HG03439 (cell line): ENCODE results near the gene SPSB2.
"Not testable (repeated sequence)": the region's sequence is repeated elsewhere in the genome, so short reads cannot be mapped to it uniquely, and the experiment has no call there.

ENCODE experiments used
- ATAC-seq: cut with Tn5 transposase; IDR thresholded peaks from one replicate; pipeline ENCODE4 v1.9.1; 2021; ENCODE audit warnings: mild to moderate bottlenecking, moderate library complexity; ENCODE audit not compliant: unreplicated experiment

SPSB2 gene

DNA sequence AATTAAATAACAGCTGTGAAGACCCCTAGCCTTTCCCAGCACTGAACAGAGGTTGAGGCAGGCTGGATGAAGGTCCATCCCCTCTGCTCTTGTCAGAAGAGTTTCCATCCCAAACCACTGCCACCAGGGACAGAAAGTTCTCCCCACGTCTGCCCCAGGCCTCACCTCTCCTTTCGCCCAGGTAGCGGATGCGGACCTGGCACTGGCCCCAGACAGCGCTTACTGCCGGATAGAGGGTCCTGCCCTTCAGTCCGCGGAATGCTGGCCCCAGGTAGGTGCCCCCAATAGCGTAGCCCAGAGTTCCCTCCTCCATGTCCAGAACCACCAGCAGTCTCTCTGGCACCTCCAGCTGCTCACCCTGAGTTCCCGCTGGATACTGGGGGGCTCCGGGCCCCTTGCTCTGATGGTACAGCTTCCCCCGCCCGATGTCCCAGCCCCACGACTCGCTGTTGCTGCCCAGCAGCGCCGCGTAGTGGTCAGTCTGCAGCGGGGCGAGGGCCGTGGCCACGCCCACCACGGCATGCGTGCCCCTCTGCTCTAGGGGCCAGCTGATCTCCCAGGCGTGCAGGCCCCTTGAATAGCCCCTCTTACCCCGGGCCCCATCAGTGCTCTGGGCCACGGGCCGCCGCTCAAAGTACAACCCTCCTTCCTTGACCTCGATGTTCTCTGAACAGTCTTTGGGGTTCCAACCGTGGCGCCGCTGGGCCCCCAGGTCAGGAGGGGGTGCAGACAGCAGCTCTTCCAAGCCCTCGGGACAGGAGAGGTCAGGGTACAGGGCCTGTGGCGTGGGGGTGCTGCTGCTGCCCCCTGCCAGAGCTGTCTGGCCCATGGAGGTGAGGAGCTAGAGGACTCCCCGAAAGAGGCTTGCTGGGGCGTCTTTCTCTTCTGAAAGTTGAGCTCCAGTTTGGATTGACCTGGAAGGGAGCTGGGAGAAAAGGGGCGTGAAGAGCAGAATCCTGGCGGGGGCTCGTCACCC, 742 bp downstream of the SPSB2 start:
- peak; percentile 29 for ATAC-seq

DNA sequence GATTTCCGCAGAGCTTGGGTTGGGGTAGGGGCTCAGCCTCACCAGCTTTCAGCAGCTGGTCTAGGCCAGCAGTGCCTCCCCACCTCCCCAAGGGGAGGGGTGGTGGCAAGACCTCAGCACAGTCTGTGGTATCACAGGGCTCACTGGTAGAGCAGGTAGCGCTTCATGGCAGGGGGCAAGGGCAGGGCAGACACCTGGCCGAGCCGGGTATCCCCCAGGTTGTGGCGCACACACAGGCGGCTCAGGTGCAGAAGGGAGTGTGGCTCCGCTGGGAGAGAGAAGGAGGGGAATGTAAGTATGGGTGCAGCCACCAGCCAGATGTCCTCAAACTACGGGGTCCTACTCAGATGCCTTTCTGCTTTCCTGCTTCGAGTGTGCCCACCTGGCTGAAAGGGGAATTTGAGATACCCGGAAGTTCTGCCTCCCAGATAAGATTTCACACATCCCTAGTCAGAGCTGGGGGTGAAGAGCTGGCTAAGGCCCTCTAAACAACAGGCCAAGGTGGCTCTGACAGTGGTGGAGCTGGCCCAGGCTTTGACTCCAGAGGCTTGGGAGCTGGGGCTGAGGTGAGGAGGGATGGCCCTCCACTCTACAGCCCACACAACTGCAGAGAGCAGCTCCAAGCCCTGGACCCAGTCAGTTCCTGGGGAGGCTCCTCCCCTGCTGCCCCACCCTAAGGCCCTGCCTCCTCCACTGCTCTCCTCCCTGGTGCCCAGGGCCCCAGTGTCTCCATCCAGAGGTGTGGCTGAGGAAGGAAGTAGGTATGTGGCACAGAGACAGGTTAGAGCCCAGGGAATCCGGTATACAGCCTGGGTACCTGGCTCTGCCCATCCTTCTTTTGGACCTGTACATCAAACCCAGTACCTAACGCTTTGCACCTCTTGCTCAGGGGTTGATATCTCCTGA, 1.8 kb downstream of the SPSB2 start:
- ATAC-seq = no peak

DNA sequence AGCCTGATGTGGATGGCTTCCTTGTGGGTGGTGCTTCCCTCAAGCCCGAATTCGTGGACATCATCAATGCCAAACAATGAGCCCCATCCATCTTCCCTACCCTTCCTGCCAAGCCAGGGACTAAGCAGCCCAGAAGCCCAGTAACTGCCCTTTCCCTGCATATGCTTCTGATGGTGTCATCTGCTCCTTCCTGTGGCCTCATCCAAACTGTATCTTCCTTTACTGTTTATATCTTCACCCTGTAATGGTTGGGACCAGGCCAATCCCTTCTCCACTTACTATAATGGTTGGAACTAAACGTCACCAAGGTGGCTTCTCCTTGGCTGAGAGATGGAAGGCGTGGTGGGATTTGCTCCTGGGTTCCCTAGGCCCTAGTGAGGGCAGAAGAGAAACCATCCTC, 2.8 kb downstream of the SPSB2 start:
- not testable (repeated sequence) for ATAC-seq

DNA sequence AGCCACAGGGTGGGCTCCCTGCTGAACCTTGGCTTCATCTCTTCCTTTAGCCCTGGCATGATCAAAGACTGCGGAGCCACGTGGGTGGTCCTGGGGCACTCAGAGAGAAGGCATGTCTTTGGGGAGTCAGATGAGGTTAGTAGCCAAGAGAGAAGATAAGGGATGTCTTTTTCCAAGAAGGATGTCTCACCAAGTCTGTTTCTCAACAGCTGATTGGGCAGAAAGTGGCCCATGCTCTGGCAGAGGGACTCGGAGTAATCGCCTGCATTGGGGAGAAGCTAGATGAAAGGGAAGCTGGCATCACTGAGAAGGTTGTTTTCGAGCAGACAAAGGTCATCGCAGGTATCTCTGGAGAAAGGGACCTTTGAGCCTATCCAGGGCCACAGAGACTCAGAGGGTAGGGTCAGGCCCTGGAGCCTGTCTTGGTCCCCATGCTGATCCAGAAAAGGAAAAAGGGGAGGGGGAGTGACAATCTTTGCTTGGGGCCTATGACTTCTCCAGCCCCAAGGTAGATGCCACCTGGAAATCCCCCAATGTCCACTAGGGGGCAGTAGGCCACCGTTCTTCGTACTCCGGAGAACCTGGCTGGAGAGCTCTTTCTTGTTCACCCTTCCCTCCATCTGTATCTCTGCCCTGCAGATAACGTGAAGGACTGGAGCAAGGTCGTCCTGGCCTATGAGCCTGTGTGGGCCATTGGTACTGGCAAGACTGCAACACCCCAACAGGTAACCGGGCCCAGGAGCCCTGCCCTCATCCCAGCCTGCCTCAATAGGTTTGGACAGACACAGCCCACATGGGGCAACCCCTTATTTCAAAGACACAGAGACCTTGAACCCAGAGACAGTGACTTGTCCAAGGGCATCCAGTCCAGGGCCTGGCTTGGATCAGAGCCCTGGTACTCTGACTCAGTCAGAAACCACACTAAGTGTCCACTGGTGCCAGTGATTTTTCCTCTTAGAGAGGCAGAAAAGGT, 3.8 kb downstream of the SPSB2 start:
- ATAC-seq = no peak

DNA sequence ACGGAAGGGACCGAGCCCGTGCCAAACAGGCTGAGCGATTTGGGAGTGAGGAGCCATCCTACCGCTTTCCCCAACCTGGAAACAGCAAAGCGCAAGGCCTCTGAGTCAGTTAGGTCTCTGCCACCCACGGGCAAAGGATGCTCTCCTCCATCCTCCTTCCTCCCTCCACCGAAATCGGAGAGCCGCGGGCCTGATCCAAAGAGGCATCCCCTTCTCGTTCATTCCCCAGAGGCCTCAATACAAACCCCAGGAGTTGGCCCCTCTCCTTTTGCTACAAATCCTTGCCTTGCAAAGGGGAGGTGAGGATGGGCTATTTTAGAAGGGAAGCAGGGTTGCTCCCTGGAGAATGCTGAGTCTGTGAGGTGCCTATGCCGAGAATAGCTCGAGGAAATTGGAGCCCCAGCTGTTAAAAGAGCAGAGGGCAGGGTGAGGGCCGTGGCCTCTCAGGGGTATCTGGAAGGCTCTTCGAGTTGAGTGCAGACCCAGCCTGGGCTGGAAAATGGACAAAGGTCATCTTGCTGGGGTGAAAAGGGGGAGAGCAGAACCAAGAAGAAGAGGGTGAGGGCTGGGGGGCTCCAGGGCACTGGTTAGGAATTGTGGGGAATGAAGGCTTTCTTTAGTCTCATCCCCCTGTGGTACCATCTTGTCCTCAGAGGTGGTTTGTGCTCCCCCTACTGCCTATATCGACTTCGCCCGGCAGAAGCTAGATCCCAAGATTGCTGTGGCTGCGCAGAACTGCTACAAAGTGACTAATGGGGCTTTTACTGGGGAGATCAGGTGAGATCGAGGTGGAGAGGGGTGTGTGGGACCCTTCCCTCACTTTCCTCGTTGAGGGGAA, 4.7 kb downstream of the SPSB2 start:
- no peak for ATAC-seq

DNA sequence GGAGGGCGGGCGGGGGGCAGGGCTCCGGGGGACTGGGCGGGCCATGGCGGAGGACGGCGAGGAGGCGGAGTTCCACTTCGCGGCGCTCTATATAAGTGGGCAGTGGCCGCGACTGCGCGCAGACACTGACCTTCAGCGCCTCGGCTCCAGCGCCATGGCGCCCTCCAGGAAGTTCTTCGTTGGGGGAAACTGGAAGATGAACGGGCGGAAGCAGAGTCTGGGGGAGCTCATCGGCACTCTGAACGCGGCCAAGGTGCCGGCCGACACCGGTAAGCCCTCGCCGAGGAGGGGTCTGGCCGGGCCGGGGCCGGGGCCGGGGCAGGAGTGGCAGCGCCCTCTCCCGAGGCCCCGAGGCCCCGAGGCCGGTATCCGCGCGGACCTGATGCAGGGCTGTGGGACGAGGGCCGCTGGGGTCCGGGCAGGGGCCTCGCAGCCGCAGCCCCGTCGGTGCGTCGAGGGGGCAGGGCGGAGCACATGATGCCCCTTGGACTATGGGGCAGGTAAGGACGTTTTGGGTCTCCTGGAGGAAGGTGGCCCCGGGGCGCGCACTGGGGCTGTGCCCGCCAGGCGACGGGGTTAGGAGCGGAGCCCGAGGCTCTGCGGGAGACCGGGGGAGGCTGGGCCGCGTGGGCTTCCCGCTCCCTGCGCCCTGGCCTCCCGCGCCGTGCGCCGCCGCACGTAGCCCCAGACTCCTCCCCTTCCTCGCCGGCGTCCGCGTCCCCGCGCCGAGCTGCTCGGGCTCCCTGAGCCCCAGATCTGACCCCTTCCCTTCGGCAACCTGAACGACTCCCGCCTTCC, 5.5 kb downstream of the SPSB2 start, which contains the start of gene TPI1:
TSS of gene TPI1 (plus strand) at position 119 of the 798 bp plus-strand sequence. CDS start at position 155, 36 bp downstream.
- ATAC-seq = peak; percentile 57

DNA sequence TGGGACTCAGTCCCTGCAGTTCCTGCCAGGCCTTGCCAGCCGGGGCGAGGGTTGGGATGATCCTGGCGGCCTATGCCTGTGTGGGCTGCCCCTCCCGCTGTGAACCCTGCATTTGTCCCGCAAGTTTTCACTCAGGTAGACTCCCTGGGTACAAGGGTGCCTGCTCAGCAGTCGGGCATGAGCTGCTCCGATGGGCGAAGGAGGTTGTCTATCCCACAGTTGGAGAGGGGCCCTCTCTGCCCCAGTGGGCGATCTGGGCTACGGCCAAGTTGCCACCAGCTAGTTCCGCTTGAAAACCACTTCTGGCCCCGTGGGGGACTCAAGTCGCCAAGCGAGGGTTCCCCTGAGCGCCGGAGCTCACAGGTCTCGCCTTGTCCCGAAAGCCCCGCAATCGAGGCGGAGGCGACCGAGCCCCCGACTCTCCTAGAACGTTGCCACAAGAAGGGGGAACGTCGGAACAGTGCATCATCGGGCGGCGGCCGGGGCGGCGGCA, 6.1 kb downstream of the SPSB2 start:
- ATAC-seq = no peak

DNA sequence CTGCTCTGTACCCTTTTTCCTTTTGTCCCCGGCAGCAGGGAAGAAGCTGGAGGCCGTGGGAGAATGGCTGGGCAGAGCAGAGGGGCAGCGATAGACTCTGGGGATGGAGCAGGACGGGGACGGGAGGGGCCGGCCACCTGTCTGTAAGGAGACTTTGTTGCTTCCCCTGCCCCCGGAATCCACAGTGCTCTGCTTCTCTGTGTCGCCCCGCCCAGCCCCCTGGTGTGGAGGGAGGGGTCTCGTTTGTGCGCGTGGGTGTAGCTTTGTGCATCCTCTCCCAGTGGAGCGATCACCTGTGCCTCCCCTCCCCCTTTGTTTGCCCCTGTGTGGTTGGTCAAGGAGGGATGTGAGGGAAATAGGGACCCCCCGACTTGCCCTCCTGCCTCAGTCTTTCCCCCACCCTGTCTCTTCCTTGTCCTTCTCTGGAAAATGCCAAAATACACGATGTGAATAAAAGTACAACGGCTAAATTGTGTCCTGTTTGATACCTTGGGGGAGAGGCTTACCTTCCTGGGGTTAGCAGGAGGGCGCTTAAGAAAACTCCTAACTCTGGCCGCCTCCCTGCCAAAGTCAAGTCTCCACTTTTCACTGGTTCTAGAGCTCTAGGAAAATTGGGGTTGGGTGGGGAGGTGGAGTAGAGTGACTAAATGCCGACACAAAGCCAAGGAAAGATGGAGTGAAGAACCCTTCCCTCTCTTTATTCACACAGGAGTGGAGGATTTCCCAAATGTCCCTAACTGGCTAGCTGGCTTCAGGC, 6.8 kb downstream of the SPSB2 start:
- no peak for ATAC-seq

DNA sequence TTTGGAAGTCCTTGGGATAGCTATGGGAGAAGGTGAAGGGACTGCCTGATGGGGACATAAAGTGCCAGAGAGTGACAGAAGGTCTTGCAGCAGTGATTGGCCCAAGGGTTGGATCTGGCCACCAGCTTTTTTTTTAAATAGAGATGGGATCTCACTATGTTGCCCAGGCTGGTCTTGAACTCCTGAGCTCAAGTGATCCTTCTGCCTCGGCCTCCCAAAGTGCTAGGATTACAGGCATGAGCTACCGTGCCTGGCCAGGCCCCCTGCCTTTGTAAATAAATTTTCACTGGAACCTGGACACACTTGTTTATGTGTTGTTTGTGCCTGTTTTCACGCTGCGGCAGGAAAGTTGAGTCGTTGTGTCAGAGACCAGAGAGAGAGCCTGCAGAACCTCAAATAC, 7.8 kb downstream of the SPSB2 start:
- not testable (repeated sequence) for ATAC-seq

DNA sequence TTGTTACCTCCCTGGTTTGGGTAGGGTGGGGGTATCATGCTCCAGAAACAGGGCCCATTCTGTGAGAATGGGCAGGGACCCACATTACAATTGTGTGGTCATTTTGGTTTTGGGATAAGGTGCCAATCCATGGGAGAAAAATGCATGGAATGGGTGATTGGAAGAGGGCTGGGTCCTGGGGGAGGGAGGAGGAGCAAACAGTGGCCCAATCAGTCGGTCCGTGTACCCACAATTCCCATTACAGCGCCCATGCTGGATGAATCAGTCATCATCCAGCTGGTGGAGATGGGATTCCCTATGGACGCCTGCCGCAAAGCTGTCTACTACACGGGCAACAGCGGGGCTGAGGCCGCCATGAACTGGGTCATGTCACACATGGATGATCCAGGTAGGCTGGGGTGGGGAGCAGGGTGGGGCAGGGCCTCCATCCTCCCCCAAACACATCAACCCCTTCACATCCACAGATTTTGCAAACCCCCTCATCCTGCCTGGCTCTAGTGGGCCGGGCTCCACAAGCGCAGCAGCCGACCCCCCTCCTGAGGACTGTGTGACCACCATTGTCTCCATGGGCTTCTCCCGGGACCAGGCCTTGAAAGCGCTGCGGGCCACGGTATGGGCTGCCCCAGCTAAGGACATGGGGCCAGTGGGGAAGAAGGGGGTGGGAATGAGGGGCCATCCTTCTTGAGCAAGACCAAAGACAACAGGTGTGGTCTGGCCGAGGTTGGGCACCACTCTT, 9.3 kb downstream of the SPSB2 start:
- ATAC-seq = no peak

DNA sequence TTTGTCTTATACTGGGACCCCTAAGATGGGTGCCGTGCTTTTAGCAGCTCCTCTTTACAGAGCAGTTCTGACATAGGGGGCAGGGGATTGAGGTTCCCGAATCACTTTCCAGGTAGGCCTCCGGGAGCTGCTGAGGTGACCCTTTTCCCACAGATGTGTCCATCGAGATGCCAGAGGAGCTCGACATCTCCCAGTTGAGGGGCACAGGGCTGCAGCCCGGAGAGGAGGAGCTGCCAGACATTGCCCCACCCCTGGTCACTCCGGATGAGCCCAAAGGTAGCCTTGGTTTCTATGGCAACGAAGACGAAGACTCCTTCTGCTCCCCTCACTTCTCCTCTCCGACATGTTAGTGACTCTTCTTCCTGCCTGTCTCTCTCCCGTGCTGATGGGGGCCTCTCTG, 10.1 kb downstream of the SPSB2 start:
- no peak for ATAC-seq

DNA sequence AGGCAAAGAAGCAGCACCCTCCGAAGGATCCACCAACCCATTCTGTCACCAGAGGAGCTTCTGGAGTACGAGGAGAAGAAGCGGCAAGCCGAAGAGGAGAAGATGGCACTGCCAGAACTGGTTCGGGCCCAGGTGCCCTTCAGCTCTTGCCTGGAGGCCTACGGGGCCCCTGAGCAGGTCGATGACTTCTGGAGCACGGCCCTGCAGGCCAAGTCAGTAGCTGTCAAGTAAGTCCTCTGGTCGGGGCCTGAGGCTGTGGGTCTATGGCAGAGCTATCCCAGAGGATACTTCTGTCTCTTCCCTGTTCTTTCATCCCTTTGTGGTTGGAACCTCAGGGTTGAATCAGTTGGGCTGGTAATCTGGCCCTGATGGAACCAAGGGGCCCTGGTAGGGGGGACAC, 11.7 kb downstream of the SPSB2 start:
- ATAC-seq = no peak

DNA sequence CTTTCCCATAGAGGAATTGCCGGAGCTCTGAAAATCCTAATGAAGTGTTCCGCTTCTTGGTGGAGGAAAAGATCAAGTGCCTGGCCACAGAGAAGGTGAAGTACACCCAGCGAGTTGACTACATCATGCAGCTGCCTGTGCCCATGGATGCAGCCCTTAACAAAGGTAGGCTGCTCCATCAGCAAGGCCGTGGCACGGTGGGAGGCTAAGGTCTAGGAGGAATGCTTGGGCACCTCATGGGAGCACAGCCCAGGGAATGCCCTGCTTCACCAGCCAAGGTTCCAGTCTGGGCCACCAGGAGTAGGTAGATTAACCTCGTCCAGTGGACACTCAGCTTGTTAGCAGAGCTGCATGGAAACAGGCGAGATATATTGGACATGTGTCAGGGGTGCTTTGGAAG, 12.2 kb downstream of the SPSB2 start:
- ATAC-seq = no peak

DNA sequence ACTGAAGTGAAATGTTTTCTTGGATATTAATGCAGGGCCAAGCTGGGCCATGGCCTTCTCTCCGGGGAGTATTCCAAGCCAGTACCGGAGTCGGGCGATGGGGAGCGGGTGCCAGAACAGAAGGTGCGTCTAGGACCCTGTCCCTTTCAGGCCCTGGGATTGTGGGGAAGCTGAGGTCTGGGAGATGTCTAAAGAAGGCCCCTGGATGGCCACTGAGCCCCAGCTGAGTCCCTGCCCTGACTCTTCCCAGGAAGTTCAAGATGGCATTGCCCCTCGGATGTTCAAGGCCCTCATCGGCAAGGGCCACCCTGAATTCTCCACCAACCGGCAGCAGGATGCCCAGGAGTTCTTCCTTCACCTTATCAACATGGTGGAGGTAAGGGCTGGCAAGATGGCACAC, 13.0 kb downstream of the SPSB2 start:
- ATAC-seq = no peak

DNA sequence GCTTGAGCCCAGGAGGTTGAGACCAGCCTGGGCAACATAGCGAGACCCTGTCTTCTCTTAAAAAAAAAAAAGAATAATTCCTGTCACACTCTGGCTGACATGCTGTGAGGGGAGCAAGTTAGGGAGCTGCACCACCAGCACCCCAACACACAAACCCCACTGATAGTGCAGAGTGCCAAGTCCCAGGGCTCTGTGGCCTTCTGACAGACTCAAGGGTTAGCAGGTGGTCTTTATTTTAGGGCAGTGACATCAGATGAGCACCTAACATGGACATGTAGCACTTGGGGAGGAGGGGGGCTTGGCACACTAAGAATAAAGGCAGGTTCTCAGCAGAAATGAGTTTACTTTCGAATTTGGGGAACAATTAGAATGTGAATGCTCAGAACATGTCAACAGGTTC, 14.3 kb downstream of the SPSB2 start:
- no peak for ATAC-seq

DNA sequence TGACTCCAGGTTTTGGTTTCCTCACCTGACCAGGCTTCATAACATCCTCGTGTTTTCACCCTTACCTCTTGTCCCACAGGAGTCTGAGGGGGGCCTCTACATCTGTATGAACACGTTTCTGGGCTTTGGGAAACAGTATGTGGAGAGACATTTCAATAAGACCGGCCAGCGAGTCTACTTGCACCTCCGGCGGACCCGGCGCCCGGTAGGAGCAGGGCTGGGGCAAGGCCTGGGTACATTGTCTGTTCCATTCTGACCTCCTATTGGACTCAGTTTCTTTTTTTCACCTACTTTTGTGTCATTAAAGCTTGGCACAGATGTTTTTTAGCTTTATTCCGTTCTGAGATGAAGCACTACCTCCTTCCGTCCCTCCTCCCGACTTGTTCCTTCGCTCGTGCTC, 17.8 kb downstream of the SPSB2 start:
- no peak for ATAC-seq

DNA sequence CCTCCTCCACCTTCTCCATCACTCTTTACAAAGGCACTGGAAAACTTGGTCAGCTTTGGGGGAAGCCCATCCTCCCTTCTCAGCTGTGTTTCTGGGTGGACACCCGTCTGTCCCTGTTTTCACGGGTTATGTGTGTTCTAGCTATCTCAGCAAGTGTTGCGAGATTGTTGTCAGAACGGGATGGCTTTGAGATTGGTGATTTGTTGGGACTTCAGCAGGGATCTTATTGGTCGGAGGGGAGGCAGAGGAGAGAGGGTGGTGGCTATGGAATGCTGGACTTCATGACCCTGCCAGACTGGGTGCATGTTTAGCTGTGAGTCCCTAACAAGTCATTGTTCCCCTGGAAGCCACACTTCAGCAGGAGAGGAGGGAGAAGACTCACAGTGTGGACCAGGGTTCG, 19.1 kb downstream of the SPSB2 start:
- ATAC-seq = no peak
